Natural killer cell treated with Interleukin-12 subunit alpha and Interleukin-12 subunit beta and Interleukin-15 and Interleukin-18, amount 100 ng/mL, for 72 hours (primary cell): ENCODE measurements around the gene WDR18. TPM values are rescaled to one million over a fixed set of nuclear protein-coding genes. Genes with fewer than 3 reads are reported as not detected.

Source experiments
- ATAC-seq, 2 donors: fragments of 150-1000 bp; cut with Tn5 transposase in 1 of 2; sonication (Bioruptor Pico), chemical (Tn5 transposase) in 1 of 2; 2 replicates each; pipeline ENCODE4 v1.10.0; 2021
- DNase-seq: peaks from one replicate; pipeline ENCODE4 v3.0.0; 2022; ENCODE audit warnings: low spot score
- H3K27ac Mint-ChIP-seq, 2 donors: 1 replicate in 1 of 2; 2 replicates in 1 of 2; pipeline ENCODE4 v1.8.0; 2022; ENCODE audit warnings: mixed read lengths in 2 of 2, mild to moderate bottlenecking in 1 of 2, moderate library complexity in 1 of 2
- H3K27me3 Mint-ChIP-seq, 2 donors: 1 replicate in 1 of 2; 2 replicates in 1 of 2; pipeline ENCODE4 v1.8.0; 2022; ENCODE audit warnings: mixed read lengths in 2 of 2
- H3K36me3 Mint-ChIP-seq: one replicate; pipeline ENCODE4 v1.8.0; 2022; ENCODE audit warnings: mixed read lengths
- H3K4me1 Mint-ChIP-seq, 2 donors: 1 replicate in 1 of 2; 2 replicates in 1 of 2; pipeline ENCODE4 v1.8.0; 2022; ENCODE audit warnings: low read depth in 2 of 2, mixed read lengths in 2 of 2, mild to moderate bottlenecking in 1 of 2
- H3K4me3 Mint-ChIP-seq: one replicate; pipeline ENCODE4 v1.8.0; 2022; ENCODE audit warnings: mixed read lengths
- H3K9me3 Mint-ChIP-seq: 2 replicates; pipeline ENCODE4 v1.8.0; 2022; ENCODE audit warnings: mixed read lengths
- total RNA-seq, 2 donors: library from RNA; stranded (reverse); gene quantifications; one replicate each; pipeline ENCODE4 v1.2.3, GENCODE V29; 2022

The WDR18 gene
- total RNA-seq, 2 donors from 2014 or later, result 57.8 to 106 TPM

DNA sequence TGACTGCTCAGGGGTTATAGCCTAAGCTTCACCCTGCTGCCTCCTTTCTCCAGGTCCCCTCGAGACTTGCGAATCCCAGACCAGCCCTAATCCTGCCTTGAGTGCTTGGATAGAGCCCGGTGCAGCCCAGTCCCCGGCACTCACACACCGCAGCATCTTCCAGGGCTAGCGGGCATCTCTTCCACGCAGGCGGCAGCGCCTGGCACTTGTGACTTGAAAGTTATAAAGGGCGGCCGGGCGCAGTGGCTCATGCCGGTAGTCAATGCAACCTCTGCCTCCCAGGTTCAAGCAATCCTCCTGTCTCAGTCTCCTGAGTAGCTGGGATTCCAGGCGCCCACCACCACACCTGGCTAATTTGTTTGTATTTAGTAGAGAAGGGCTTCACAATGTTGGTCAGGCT lies 1.9 kb downstream of the WDR18 start:
- H3K4me3 Mint-ChIP-seq, result peak overlapping the region; percentile 92
- no peaks in the 10 kb centered on the region for H3K9me3 Mint-ChIP-seq
- ATAC-seq, result no peak
- H3K36me3 Mint-ChIP-seq, result no peaks in the 10 kb centered on the region
- H3K4me1 Mint-ChIP-seq, result peaks cover 7 to 27% of the 10 kb centered on the region in 2 donors
- no peak overlapping the region for H3K27ac Mint-ChIP-seq
- no peak for DNase-seq
- H3K27me3 Mint-ChIP-seq, result no peaks in the 10 kb centered on the region

DNA sequence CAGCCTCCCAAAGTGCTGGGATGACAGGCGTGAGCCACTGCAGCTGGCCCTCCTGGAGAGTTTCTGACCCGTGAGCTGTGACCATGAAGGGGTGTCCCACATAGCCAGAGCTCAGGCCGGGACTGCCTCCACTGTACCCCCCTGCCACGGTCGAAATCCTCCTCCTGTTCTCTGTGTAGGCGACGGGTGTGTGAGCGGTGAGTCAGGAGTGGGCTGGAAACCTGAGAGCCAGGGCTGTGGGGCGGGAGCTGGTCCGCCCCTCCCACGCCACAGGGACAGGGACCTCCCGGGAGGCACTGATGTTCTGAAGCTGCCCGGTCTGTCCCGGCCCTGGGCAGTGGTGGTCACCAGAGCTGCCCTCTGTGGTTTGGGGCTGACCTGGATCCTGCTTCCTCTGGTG lies 3.9 kb downstream of the WDR18 start:
- ATAC-seq (no peak), DNase-seq (no peak)
- H3K4me1 Mint-ChIP-seq, result peaks cover 7 to 27% of the 10 kb centered on the region in 2 donors
- H3K27me3 Mint-ChIP-seq, result no peaks in the 10 kb centered on the region
- H3K4me3 Mint-ChIP-seq, result no peak overlapping the region
- no peaks in the 10 kb centered on the region for H3K9me3 Mint-ChIP-seq
- no peak overlapping the region for H3K27ac Mint-ChIP-seq
- H3K36me3 Mint-ChIP-seq, result no peaks in the 10 kb centered on the region

GRCh38 chr19:988510-988909 lies 4.4 kb downstream of the WDR18 start:
- no peak for ATAC-seq

GRCh38 chr19:989381-990081 lies 5.4 kb downstream of the WDR18 start:
- no peak for ATAC-seq
- Mint-ChIP-seq H3K4me3 (no peak overlapping the region), H3K27ac (no peak overlapping the region), H3K36me3 (no peaks in the 10 kb centered on the region), H3K27me3 (no peaks in the 10 kb centered on the region), H3K9me3 (no peaks in the 10 kb centered on the region), H3K4me1 (peaks cover 7 to 24% of the 10 kb centered on the region in 2 donors)
- no peak for DNase-seq

More at GRCh38 chr19:988510-988909, 4.4 kb downstream of the WDR18 start:
- no peaks in the 10 kb centered on the region for H3K36me3 Mint-ChIP-seq
- DNase-seq, result no peak
- H3K27me3 Mint-ChIP-seq, result no peaks in the 10 kb centered on the region
- peaks cover 7 to 27% of the 10 kb centered on the region in 2 donors for H3K4me1 Mint-ChIP-seq
- no peak overlapping the region for H3K27ac Mint-ChIP-seq
- no peak overlapping the region for H3K4me3 Mint-ChIP-seq
- no peaks in the 10 kb centered on the region for H3K9me3 Mint-ChIP-seq

GRCh38 chr19:990119-990571 lies 6.0 kb downstream of the WDR18 start:
- Mint-ChIP-seq H3K27me3 (no peaks in the 10 kb centered on the region), H3K27ac (no peak overlapping the region), H3K4me3 (no peak overlapping the region), H3K36me3 (no peaks in the 10 kb centered on the region), H3K4me1 (peaks cover 1 to 19% of the 10 kb centered on the region in 2 donors), H3K9me3 (no peaks in the 10 kb centered on the region)
- DNase-seq, result no peak
- ATAC-seq, result no peak

- DNase-seq, result no peak
- H3K27ac Mint-ChIP-seq, result no peak overlapping the region
- H3K4me3 Mint-ChIP-seq, result no peak overlapping the region
- no peak for ATAC-seq
- peaks cover 0 to 15% of the 10 kb centered on the region in 2 donors for H3K4me1 Mint-ChIP-seq
- no peaks in the 10 kb centered on the region for H3K27me3 Mint-ChIP-seq
- H3K9me3 Mint-ChIP-seq, result no peaks in the 10 kb centered on the region
- H3K36me3 Mint-ChIP-seq, result no peaks in the 10 kb centered on the region
These were observed 6.6 kb downstream of the WDR18 start for GRCh38 chr19:990746-991145.

DNA sequence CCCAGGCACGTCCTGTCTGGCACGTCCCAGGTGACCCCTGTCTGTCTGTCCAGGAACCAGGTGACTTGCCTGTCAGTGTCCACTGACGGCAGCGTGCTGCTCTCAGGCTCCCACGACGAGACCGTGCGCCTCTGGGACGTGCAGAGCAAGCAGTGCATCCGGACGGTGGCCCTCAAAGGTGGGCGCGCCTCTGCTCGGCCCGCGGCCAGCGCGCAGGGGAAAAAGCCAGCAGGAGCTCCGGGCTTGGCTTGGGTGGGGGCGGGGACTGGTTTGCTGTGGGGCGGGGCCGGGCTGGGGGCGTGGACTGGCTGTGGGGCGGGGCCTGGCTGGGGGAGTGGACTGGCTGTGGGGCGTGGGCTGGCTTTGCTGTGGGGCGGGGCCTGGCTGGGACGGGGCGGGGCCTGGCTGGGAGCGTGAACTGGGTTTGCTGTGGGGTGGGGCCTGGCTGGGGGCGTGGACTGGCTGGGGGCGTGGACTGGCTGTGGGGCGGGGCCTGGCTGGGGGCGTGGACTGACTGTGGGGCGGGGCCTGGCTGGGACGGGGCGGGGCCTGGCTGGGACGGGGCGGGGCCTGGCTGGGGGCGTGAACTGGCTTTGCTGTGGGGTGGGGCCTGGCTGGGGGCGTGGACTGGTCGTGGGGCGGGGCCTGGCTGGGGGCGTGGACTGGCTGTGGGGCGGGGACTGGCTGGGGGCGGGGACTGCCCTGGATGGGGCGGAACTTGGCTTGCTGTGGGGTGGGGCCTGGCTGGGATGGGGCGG lies 7.2 kb downstream of the WDR18 start:
- peak; percentile 73 to 87 for ATAC-seq
- no peak for DNase-seq
- H3K4me1 Mint-ChIP-seq, result peaks cover 0 to 16% of the 10 kb centered on the region in 2 donors
- no peaks in the 10 kb centered on the region for H3K27me3 Mint-ChIP-seq
- H3K27ac Mint-ChIP-seq, result no peak overlapping the region
- no peak overlapping the region for H3K4me3 Mint-ChIP-seq
- H3K36me3 Mint-ChIP-seq, result no peaks in the 10 kb centered on the region
- H3K9me3 Mint-ChIP-seq, result no peaks in the 10 kb centered on the region

DNA sequence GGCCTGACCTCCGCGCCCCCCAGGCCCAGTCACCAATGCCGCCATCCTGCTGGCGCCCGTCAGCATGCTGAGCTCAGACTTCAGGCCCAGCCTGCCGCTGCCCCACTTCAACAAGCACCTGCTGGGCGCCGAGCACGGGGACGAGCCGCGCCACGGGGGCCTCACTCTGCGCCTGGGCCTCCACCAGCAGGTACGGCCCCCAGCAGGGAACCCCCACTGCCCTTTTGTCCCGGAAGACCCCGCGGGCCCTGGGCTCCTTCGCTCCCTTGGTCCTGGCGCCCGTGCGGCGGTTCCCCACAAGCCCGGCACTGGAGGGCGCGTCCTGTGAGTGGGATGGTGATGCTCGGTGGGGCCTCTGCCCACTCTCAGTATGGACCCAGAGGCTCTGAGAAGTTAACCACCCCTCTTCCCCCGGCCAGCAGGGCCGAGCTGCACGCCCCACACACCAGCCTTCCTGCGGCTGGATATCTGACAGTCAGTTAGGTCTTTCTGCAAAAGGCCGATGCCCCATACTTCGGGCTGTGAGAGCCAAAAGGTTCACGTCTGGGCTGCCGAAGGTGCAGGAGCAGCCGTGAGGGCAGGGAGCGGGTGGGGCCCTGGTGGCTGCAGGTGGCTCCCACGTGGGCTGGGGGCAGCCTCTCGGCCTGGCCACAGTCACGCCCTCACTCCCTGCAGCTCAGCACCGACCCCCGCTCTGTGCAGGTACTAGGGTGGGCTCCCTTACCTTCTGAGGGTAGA lies 8.0 kb downstream of the WDR18 start:
- Mint-ChIP-seq H3K27ac (peak overlapping the region in 1 of 2 donors; percentile 58), H3K27me3 (no peaks in the 10 kb centered on the region), H3K4me3 (no peak overlapping the region), H3K4me1 (peaks cover 0 to 13% of the 10 kb centered on the region in 2 donors), H3K36me3 (no peaks in the 10 kb centered on the region), H3K9me3 (no peaks in the 10 kb centered on the region)
- no peak for ATAC-seq
- no peak for DNase-seq

- Mint-ChIP-seq H3K9me3 (no peaks in the 10 kb centered on the region), H3K36me3 (no peaks in the 10 kb centered on the region), H3K4me3 (no peak overlapping the region), H3K27ac (peak overlapping the region in 1 of 2 donors; percentile 58), H3K4me1 (peaks cover 0 to 13% of the 10 kb centered on the region in 2 donors), H3K27me3 (no peaks in the 10 kb centered on the region)
- ATAC-seq (no peak), DNase-seq (no peak)
These were observed 8.5 kb downstream of the WDR18 start for GRCh38 chr19:992670-993055.

GRCh38 chr19:993361-993830 lies 9.3 kb downstream of the WDR18 start:
- ATAC-seq, result no peak
- H3K9me3 Mint-ChIP-seq, result no peaks in the 10 kb centered on the region
- H3K36me3 Mint-ChIP-seq, result no peaks in the 10 kb centered on the region
- no peak overlapping the region for H3K4me3 Mint-ChIP-seq
- DNase-seq, result no peak
- H3K27ac Mint-ChIP-seq, result no peak overlapping the region
- H3K27me3 Mint-ChIP-seq, result peaks cover 0 to 3% of the 10 kb centered on the region in 2 donors
- H3K4me1 Mint-ChIP-seq, result peaks cover 0 to 13% of the 10 kb centered on the region in 2 donors

- H3K36me3 Mint-ChIP-seq, result no peaks in the 10 kb centered on the region
These were observed 9.8 kb downstream of the WDR18 start for GRCh38 chr19:993831-994393.

GRCh38 chr19:994516-994915 lies 10.4 kb downstream of the WDR18 start:
- DNase-seq (no peak), ATAC-seq (no peak)
- no peaks in the 10 kb centered on the region for H3K9me3 Mint-ChIP-seq
- no peaks in the 10 kb centered on the region for H3K36me3 Mint-ChIP-seq
- H3K27ac Mint-ChIP-seq, result no peak overlapping the region
- peaks cover 10 to 11% of the 10 kb centered on the region in 2 donors for H3K27me3 Mint-ChIP-seq
- H3K4me3 Mint-ChIP-seq, result no peak overlapping the region
- H3K4me1 Mint-ChIP-seq, result peaks cover 0 to 10% of the 10 kb centered on the region in 2 donors

More at GRCh38 chr19:993831-994393, 9.8 kb downstream of the WDR18 start:
- Mint-ChIP-seq H3K27ac (no peak overlapping the region), H3K9me3 (no peaks in the 10 kb centered on the region), H3K27me3 (peaks cover 4 to 5% of the 10 kb centered on the region in 2 donors), H3K4me1 (peaks cover 0 to 10% of the 10 kb centered on the region in 2 donors), H3K4me3 (no peak overlapping the region)
- ATAC-seq, result no peak
- DNase-seq, result no peak

GRCh38 chr19:995051-995827 lies 11.1 kb downstream of the WDR18 start:
- no peaks in the 10 kb centered on the region for H3K36me3 Mint-ChIP-seq
- H3K9me3 Mint-ChIP-seq, result no peaks in the 10 kb centered on the region
- peaks cover 10 to 11% of the 10 kb centered on the region in 2 donors for H3K27me3 Mint-ChIP-seq
- ATAC-seq (no peak), DNase-seq (no peak)
- H3K4me3 Mint-ChIP-seq, result no peak overlapping the region
- no peak overlapping the region for H3K27ac Mint-ChIP-seq
- peaks cover 0 to 10% of the 10 kb centered on the region in 2 donors for H3K4me1 Mint-ChIP-seq
